ENCODE data around the gene HAUS2. TPM values are rescaled to one million over a fixed set of nuclear protein-coding genes. Genes with fewer than 3 reads are reported as not detected.

HAUS2 gene
- total RNA-seq = 10 to 100 TPM; 54.0 to 55.1 TPM

DNA sequence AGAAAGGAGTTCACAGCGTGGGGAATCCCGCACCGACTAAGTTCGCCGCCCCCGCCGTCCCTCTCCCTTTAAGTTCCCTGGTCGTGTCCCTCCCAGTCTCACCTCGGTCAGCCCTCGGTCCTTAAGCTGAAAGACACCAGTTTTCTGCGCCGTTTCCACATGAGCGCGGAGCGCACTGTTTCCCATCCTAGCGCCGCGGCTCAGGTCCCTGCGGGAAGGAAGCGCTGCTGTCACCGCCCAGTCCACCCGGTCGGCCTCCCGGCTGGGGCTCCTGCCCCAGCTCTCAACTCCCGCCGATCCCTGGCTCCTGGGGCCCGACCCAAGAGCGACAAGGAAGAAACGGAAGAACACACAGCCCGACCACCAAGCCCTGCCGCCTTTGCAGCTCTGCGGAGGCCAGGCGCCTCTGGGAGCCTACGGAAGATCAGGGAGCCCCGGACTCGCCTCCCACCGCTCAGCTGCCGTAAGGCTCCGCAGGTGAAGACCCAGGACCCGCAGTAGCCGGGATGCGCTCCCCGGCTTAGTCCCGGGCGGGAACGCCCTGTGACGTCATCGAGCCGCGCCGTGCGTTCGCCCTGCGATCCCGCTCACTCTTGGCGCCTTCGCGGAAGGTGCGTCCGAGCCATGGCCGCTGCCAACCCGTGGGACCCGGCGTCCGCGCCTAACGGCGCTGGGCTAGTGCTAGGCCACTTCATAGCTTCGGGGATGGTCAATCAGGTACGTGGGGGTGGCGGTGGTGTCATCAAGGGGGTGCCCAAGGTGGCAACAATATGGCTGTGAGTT, at the start of gene HAUS2, which contains the start of gene LRRC57:
Gene HAUS2, plus strand, starts transcription at position 590 of the 783 bp plus-strand sequence. Its CDS starts 35 bp downstream, at position 625.
Gene LRRC57, minus strand, starts transcription at position 545 of the 783 bp plus-strand sequence. Its CDS starts 359 bp downstream, at position 186.
- peak; percentile 90 for DNase-seq
- peak within 1 kb of the TSS; percentile 96 for H3K27ac Mint-ChIP-seq
- peak within 1 kb of the TSS; percentile 97 for H3K4me3 Mint-ChIP-seq
- peaks cover 16% of the 10 kb centered on the region for H3K36me3 Mint-ChIP-seq
- H3K27me3 Mint-ChIP-seq = no peaks in the 10 kb centered on the region
- H3K4me1 Mint-ChIP-seq = peaks cover 40% of the 10 kb centered on the region
- no peaks in the 10 kb centered on the region for H3K9me3 Mint-ChIP-seq

- H3K9me3 Mint-ChIP-seq = no peaks in the 10 kb centered on the region
- H3K4me3 Mint-ChIP-seq = no peak overlapping the region
- DNase-seq = no peak
- H3K36me3 Mint-ChIP-seq = peaks cover 4% of the 10 kb centered on the region
- no peaks in the 10 kb centered on the region for H3K27me3 Mint-ChIP-seq
- H3K27ac Mint-ChIP-seq = no peak overlapping the region
- H3K4me1 Mint-ChIP-seq = peaks cover 40% of the 10 kb centered on the region
Observed at GRCh38 chr15:42499858-42500609, 48.6 kb upstream of the HAUS2 start.

GRCh38 chr15:42502477-42502876, 46.2 kb upstream of the HAUS2 start:
- DNase-seq = no peak
- Mint-ChIP-seq H3K36me3 (peaks cover 4% of the 10 kb centered on the region), H3K27me3 (no peaks in the 10 kb centered on the region), H3K9me3 (no peaks in the 10 kb centered on the region), H3K4me1 (peaks cover 26% of the 10 kb centered on the region), H3K27ac (no peak overlapping the region), H3K4me3 (no peak overlapping the region)

GRCh38 chr15:42503825-42504224, 44.8 kb upstream of the HAUS2 start:
- Mint-ChIP-seq H3K27me3 (no peaks in the 10 kb centered on the region), H3K4me3 (no peak overlapping the region), H3K36me3 (peaks cover 4% of the 10 kb centered on the region), H3K9me3 (no peaks in the 10 kb centered on the region), H3K27ac (no peak overlapping the region), H3K4me1 (peaks cover 25% of the 10 kb centered on the region)
- DNase-seq = no peak

DNA sequence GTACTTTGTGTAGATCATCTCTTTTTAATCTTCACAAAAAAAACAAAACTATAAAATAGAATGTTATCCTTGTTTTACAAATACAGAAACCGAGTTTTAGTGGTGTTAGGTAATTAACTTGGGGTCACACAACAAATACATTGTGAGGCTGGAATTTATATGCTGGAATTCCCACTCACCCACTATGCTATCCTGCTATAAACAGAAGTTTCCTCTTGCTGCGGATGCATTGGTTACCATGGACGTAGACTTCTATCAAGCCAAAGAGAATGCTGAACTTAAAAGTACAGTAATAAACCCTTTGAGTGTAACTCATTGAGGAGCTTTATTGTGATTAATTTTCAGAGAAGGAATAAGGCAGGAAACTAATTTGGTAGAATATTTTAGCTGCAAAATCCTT, 44.0 kb upstream of the HAUS2 start:
- no peaks in the 10 kb centered on the region for H3K36me3 Mint-ChIP-seq
- H3K27ac Mint-ChIP-seq = no peak overlapping the region
- no peak overlapping the region for H3K4me3 Mint-ChIP-seq
- H3K27me3 Mint-ChIP-seq = no peaks in the 10 kb centered on the region
- no peak for DNase-seq
- H3K9me3 Mint-ChIP-seq = no peaks in the 10 kb centered on the region
- peaks cover 21% of the 10 kb centered on the region for H3K4me1 Mint-ChIP-seq

GRCh38 chr15:42507514-42507913, 41.1 kb upstream of the HAUS2 start:
- Mint-ChIP-seq H3K4me3 (no peak overlapping the region), H3K4me1 (peaks cover 9% of the 10 kb centered on the region), H3K9me3 (no peaks in the 10 kb centered on the region), H3K36me3 (peaks cover 6% of the 10 kb centered on the region), H3K27ac (no peak overlapping the region), H3K27me3 (no peaks in the 10 kb centered on the region)
- DNase-seq = no peak

- Mint-ChIP-seq H3K9me3 (no peaks in the 10 kb centered on the region), H3K4me1 (peaks cover 9% of the 10 kb centered on the region), H3K27me3 (no peaks in the 10 kb centered on the region), H3K27ac (no peak overlapping the region), H3K4me3 (no peak overlapping the region), H3K36me3 (peaks cover 6% of the 10 kb centered on the region)
- no peak for DNase-seq
Observed at GRCh38 chr15:42508263-42508690, 40.4 kb upstream of the HAUS2 start.

DNA sequence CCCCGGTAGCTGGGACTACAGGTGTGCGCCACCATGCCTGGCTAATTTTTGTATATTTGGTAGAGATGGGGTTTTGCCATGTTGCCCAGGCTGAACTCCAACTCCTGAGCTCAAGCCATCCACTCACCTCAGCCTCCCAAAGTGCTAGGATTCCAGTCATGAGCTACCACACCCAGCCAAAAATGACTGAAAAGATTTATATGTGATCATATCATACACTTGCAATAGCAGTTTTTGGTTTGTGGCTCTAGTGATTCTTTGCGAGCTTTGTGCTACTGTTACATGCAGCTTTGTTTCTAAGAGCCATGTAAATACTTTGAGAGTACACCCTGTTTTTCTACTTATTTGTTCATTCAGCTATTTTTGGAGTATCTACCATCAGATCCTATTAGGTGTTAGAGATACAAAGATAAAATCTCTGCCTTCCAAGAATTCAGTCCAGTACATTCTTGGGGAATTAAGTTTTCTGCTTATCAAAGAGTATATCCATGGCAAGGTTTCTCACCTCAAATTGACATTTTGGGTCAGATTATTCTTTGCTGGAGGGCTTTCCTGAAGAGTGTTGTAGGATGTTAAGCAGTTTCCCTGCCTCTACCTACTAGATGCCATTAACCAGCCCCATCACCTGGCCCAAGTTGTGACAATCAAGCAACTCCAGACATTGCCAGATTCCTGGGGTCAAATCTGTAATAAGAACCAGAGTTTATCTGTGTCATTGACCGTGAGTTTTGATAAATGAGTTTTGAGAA, 38.2 kb upstream of the HAUS2 start:
- H3K4me1 Mint-ChIP-seq = peaks cover 3% of the 10 kb centered on the region
- H3K4me3 Mint-ChIP-seq = no peak overlapping the region
- H3K27ac Mint-ChIP-seq = no peak overlapping the region
- H3K9me3 Mint-ChIP-seq = no peaks in the 10 kb centered on the region
- H3K27me3 Mint-ChIP-seq = no peaks in the 10 kb centered on the region
- DNase-seq = no peak
- H3K36me3 Mint-ChIP-seq = peaks cover 6% of the 10 kb centered on the region

GRCh38 chr15:42511007-42511391, 37.6 kb upstream of the HAUS2 start:
- no peaks in the 10 kb centered on the region for H3K27me3 Mint-ChIP-seq
- no peak overlapping the region for H3K4me3 Mint-ChIP-seq
- no peak for DNase-seq
- peaks cover 3% of the 10 kb centered on the region for H3K4me1 Mint-ChIP-seq
- H3K27ac Mint-ChIP-seq = no peak overlapping the region
- peaks cover 9% of the 10 kb centered on the region for H3K36me3 Mint-ChIP-seq
- no peaks in the 10 kb centered on the region for H3K9me3 Mint-ChIP-seq

GRCh38 chr15:42523331-42523730, 25.3 kb upstream of the HAUS2 start:
- Mint-ChIP-seq H3K27ac (no peak overlapping the region), H3K36me3 (peaks cover 3% of the 10 kb centered on the region), H3K27me3 (no peaks in the 10 kb centered on the region), H3K4me3 (no peak overlapping the region), H3K4me1 (no peaks in the 10 kb centered on the region), H3K9me3 (no peaks in the 10 kb centered on the region)
- no peak for DNase-seq

DNA sequence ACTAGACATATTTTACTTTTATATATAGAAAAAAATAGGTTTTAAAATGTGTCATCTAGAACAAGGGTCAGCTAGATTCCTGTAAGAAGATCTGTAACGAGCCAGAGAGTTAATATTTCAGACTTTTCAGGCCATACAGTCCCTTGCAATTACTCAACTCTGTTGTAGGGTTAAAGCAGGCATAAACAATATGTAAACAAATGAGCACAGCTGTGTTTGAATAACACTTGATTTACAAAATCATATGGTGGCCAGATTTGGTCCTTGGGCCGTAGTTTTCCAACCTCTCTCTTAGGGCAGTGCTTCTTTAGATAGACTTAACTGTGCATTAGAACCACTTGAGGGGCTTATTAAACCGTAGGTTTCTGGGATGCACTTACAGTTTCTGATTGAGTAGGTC, 19.7 kb upstream of the HAUS2 start:
- no peak for DNase-seq
- Mint-ChIP-seq H3K9me3 (no peaks in the 10 kb centered on the region), H3K27ac (no peak overlapping the region), H3K4me1 (no peaks in the 10 kb centered on the region), H3K4me3 (no peak overlapping the region), H3K36me3 (peaks cover 7% of the 10 kb centered on the region), H3K27me3 (no peaks in the 10 kb centered on the region)

- no peak for DNase-seq
- no peaks in the 10 kb centered on the region for H3K27me3 Mint-ChIP-seq
- no peak overlapping the region for H3K27ac Mint-ChIP-seq
- peaks cover 11% of the 10 kb centered on the region for H3K36me3 Mint-ChIP-seq
- H3K9me3 Mint-ChIP-seq = no peaks in the 10 kb centered on the region
- no peak overlapping the region for H3K4me3 Mint-ChIP-seq
- no peaks in the 10 kb centered on the region for H3K4me1 Mint-ChIP-seq
Observed at GRCh38 chr15:42533246-42533645, 15.4 kb upstream of the HAUS2 start.

DNA sequence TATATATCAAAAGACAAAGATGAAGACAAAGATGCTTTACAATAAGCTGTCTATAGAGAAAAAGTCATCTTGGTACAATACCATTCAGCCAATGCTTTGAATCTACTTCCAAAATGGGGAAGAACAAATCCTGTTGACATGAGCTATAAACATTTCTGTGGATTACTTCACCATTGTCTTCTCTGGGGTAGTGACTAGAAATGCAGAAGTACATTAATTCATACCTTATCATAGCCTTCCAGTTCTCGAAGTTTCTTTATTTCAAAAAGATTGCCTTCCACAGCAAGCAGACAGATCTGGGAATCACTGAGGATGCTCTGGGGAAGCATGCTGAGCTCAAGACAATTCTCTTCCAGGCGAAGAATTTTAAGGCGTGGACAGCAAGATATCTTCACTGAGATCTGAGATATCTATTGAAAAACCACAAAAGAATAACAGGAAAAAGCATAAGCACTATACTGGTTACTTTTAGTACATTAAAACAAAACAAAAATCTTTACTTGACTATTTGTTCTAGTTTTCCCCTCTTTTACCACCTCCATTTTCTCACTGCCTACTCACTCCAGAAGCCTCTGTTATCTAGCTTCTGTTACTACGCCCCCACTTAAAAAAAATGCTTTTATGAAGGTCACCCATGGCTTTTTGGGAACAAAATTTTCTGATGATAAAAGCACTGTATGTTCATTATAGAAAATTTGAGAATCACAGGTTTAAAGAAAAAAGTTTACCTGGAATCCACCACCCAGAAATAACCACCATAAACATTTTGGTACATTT, 3.6 kb upstream of the HAUS2 start:
- Mint-ChIP-seq H3K27ac (no peak overlapping the region), H3K27me3 (no peaks in the 10 kb centered on the region), H3K4me1 (peaks cover 26% of the 10 kb centered on the region), H3K9me3 (no peaks in the 10 kb centered on the region), H3K36me3 (peaks cover 17% of the 10 kb centered on the region), H3K4me3 (no peak overlapping the region)
- DNase-seq = no peak

DNA sequence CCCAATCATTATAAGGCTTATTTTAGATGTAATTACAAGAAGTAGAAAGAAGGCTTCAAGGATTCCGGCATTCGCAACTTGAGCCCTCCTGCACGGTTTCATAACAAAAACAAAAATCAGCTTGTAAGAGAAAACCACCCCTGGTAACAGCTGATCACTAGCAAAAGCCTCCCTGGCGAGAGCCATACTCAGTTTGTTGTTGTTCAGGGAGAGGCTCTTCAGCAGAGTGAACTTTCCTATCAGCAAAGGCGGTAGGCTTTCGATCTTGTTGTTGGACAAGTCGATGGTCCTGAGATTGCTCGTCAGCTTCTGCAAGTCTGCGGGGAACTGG, 755 bp upstream of the HAUS2 start:
- H3K4me3 Mint-ChIP-seq = peak overlapping the region; percentile 97
- H3K4me1 Mint-ChIP-seq = peaks cover 37% of the 10 kb centered on the region
- peak overlapping the region; percentile 96 for H3K27ac Mint-ChIP-seq
- no peaks in the 10 kb centered on the region for H3K27me3 Mint-ChIP-seq
- peaks cover 16% of the 10 kb centered on the region for H3K36me3 Mint-ChIP-seq
- H3K9me3 Mint-ChIP-seq = no peaks in the 10 kb centered on the region
- DNase-seq = no peak
